ENCODE data around the gene GPX2. TPM values are rescaled to one million over a fixed set of nuclear protein-coding genes. Genes with fewer than 3 reads are reported as not detected.

GPX2 gene
- total and polyA plus RNA-seq, 2 experiments from 2014 or later = 0.78 to 2.2 TPM

GRCh38 chr14:64920465-64920864, 22.1 kb downstream of the GPX2 start:
- no peaks in the 10 kb centered on the region for H3K9me2 ChIP-seq (ENCODE audit: insufficient read depth)
- no peak overlapping the region for H3K4me3 Mint-ChIP-seq
- H4K20me1 ChIP-seq (replicated peaks; ENCODE audit: insufficient read depth) = 0 out of 2 replicates have a peak, but pooled peaks cover 3% of the 10 kb centered on the region
- peaks cover 27% of the 10 kb centered on the region for H3K79me2 ChIP-seq (replicated peaks; ENCODE audit: insufficient read depth)
- no peak overlapping the region for H3K4me3 ChIP-seq
- no peak overlapping the region for H3K27ac ChIP-seq (ENCODE audit: low read depth)
- TF ChIP-seq ZNF114 (CRISPR knock-in tag; IDR thresholded peaks at IDR 0.05) (no peak), STAT1 (IDR thresholded peaks at IDR 0.05; ENCODE audit: unreplicated experiment) (no peak), EZH2phosphoT487 (IDR thresholded peaks at IDR 0.05; ENCODE audit: unreplicated experiment) (no peak), CREB1 (CRISPR knock-in tag; IDR thresholded peaks at IDR 0.05; ENCODE audit: low read depth) (no peak), EZH2 (IDR thresholded peaks at IDR 0.05; ENCODE audit: low read depth, unreplicated experiment) (no peak), ZNF462 (CRISPR knock-in tag; IDR thresholded peaks at IDR 0.05) (no peak), ETS1 (IDR thresholded peaks at IDR 0.05) (no peak), REST (IDR thresholded peaks at IDR 0.05; ENCODE audit: unreplicated experiment) (no peak), CTCF (conservative IDR thresholded peaks at IDR 0.05; ENCODE audit: low read depth in 2 of 2) (no peak), NANOG (IDR thresholded peaks at IDR 0.05; ENCODE audit: borderline replicate concordance) (no peak), POLR2AphosphoS5 (IDR thresholded peaks at IDR 0.05; ENCODE audit: low read depth) (no peak), JUNB (IDR thresholded peaks at IDR 0.05; ENCODE audit: unreplicated experiment) (no peak), ZNF331 (CRISPR knock-in tag; IDR thresholded peaks at IDR 0.05; ENCODE audit: low read depth) (no peak)
- peaks cover 3% of the 10 kb centered on the region for H3K27me3 Mint-ChIP-seq (ENCODE audit: insufficient read depth, low read depth, poor library complexity)
- H3K27ac Mint-ChIP-seq = no peak overlapping the region
- H3K4me1 ChIP-seq (ENCODE audit: insufficient read depth) = peaks cover 4% of the 10 kb centered on the region; the same call in 1 of the 2 replicates
- no peaks in the 10 kb centered on the region for H3K9me3 Mint-ChIP-seq
- ATAC-seq (no peak), DNase-seq (ENCODE audit: low spot score) (no peak)
- peaks cover 12% of the 10 kb centered on the region for H3K36me3 Mint-ChIP-seq (ENCODE audit: low read depth)
- peaks cover 9% of the 10 kb centered on the region; the same call in 1 of the 2 replicates for H3K36me3 ChIP-seq (ENCODE audit: insufficient read depth)
- H3F3A ChIP-seq (replicated peaks; ENCODE audit: low read depth) = no peaks in the 10 kb centered on the region
- no peak overlapping the region for H2AFZ ChIP-seq
- H3K27me3 ChIP-seq (ENCODE audit: insufficient read depth) = no peaks in the 10 kb centered on the region
- no peak overlapping the region for H3K4me2 ChIP-seq
- H3K4me1 Mint-ChIP-seq = peaks cover 2% of the 10 kb centered on the region; the same call in 1 of the 3 replicates

Data from GM23338 (cell line).